GM10266 (cell line): ENCODE measurements around the gene FBXO11.
"Not testable (repeated sequence)": the region's sequence is repeated elsewhere in the genome, so short reads cannot be mapped to it uniquely, and the experiment has no call there.

Source experiments
- DNase-seq: peaks from one replicate; pipeline ENCODE4 v3.0.0; 2012; ENCODE audit errors: extremely low spot score
- TF ChIP-seq, protein P1 (sequence below): IDR thresholded peaks from 2 replicates; pipeline ENCODE4 v1.5.1; 2012; ENCODE audit warnings: mild to moderate bottlenecking, low read depth; ENCODE audit not compliant: control insufficient read depth, insufficient read depth; ENCODE audit errors: missing control alignments

FBXO11 gene

DNA sequence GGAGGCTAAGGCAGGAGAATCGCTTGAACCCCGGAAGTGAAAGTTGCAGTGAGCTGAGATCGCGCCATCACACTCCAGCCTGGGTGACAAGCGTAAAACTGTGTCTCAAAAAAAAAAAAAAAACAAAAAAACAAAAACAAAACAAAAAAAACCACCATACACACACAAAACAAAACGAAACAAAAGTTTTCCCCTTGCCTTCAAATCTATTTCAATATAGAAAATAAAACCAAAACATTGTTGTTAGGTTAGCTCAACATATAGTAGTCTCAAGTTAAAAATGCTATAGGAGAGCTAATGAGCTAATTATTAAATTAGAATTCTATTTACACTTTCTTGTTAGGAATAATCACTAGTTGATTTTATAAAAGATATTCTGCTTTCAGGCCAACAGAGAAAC lies 43.3 kb downstream of the FBXO11 start:
- no peak for DNase-seq
- TF ChIP-seq, protein P1, sequence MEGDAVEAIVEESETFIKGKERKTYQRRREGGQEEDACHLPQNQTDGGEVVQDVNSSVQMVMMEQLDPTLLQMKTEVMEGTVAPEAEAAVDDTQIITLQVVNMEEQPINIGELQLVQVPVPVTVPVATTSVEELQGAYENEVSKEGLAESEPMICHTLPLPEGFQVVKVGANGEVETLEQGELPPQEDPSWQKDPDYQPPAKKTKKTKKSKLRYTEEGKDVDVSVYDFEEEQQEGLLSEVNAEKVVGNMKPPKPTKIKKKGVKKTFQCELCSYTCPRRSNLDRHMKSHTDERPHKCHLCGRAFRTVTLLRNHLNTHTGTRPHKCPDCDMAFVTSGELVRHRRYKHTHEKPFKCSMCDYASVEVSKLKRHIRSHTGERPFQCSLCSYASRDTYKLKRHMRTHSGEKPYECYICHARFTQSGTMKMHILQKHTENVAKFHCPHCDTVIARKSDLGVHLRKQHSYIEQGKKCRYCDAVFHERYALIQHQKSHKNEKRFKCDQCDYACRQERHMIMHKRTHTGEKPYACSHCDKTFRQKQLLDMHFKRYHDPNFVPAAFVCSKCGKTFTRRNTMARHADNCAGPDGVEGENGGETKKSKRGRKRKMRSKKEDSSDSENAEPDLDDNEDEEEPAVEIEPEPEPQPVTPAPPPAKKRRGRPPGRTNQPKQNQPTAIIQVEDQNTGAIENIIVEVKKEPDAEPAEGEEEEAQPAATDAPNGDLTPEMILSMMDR = no peak

DNA sequence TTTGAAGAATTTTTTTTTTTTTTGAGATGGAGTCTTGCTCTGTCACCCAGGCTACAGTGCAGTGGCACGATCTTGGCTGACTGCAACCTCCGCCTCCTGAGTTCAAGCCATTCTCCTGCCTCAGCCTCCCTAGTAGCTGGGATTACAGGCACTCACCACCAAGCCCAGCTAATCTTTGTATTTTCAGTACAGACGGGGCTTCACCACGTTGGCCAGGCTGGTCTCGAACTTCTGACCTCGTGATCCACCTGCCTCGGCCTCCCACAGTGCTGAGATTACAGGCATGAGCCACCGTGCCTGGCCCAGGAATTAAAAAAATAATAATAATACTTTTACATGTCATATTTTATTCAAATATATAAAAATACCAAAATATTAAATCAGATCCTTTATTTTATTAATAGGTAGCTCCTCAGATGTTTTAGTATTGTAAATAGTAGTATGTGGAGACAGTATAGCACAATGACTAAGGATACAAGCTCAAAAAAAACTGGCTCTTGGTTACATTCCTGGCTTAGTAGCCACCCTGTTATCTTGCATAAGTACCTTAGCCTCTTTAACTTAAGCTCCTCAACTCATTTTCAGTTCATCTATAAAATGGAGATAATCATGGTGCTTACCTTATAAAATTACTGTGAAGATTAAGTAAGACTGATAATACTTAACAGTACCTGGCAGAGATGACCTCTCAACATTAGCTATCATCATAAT lies 53.1 kb downstream of the FBXO11 start:
- not testable (repeated sequence) for DNase-seq

DNA sequence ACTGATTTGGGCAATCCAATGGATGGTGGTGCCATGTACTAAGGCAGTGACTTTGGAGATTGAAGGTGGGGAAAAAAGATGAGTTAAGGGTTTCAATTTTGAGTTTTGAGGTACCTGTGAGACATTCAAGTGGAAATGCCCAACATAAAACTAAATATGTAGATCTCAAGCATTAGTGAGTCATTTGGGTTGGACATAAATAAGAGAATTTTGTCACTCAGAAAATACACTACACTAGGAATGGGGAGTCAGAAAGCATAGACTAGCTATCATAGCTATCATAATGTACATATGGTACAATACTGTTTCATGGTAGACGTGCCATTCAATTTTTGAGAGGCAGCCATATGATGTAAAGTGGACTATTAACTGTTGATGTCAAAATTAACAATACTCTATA lies 56.1 kb downstream of the FBXO11 start:
- TF ChIP-seq, protein P1 = no peak
- no peak for DNase-seq

DNA sequence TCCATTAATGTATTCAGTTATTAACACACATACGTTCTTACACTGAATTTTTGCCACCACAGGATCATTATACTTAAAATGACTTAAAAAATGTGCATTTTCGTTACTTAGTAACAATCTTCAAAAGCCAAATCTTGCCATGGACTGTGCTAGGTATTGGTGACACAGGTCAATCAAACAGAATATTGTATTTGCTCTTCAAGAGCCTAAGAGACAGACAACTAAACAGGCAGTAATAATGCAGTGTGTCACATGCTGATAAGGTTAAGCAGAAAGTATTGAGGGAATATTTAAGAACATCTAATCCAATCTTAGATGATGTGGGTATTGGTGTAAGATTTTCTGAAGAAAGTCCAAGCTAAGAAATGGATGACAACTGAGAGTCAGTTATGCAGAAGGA lies 56.9 kb downstream of the FBXO11 start:
- DNase-seq = no peak
- TF ChIP-seq, protein P1 = no peak

DNA sequence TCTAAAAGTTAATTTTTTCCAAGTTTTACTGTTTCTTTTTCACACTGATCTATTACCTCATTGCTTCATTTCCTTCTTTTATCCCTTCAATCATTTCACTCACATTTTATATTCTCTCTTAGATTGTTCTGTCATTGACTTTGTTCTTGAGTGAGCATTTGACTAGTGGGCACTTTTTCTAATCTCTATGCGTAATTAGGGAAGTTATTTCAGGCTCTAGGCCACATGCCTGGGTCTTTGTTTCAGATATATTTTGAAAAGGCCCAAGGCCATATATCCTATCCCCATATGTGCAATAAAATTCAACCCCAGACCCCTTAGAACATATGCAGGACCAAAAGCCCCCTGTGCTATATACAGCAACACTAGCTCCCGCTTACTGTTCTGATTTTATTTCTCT lies 62.1 kb downstream of the FBXO11 start:
- TF ChIP-seq, protein P1 = no peak
- no peak for DNase-seq

DNA sequence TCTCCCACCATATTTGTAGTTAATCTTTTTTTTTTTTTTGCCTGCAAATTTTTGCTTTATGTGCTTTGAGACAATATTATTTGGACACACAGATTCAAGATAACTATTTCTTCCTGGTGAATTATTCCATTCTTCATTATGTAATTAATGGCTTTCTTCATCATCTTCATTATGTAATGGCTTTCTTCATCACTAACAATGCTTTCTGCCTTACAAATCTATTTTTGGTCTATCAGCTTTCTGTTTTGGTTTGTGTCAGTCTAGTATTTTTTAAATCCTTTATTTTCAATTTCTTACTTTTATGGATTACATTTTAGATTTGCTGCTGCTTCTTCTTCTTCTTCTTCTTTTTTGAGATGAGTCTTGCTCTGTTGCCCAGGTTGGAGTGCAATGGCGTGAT lies 62.9 kb downstream of the FBXO11 start:
- TF ChIP-seq, protein P1 = no peak
- DNase-seq = no peak

DNA sequence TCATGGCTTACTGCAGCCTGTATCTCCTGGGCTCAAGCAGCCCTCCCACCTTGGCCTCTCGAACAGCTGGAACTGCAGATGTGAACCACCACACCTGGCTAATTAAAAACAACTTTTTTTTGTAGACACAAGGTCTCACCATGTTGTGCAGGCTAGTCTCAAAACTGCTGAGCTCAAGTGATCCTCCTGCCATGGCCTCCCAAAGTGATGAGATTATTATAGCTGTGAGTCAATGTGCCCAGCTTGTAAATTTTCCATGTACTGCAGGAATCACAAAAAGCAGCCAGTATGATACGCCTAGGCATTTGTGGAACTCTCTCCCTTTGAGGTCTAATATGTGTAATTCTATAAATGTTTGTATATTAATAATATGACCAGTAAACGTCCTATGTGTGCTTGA lies 63.5 kb downstream of the FBXO11 start:
- no peak for DNase-seq
- TF ChIP-seq, protein P1 = no peak

DNA sequence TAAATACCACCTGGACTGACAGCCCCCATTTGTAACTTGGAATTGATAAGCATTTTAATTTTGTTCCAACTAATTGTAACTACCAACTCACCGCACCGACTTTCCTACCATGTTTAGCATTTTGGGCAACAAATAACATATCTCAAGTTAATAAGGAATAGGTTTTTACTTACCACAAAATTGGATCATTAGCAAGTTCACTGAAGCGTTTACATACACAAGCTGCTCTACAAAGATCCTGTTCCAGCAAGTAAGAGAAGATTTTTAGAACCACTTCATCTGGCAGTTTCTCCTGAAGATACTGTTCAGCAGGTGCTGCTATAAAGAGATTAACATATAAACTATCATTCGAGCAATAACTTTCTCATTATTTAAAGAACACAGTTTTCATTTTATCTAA lies 67.6 kb downstream of the FBXO11 start:
- no peak for DNase-seq
- TF ChIP-seq, protein P1 = no peak
